Testis (tissue), 3 donors: ENCODE data around the gene PKHD1. TPM values are rescaled to one million over a fixed set of nuclear protein-coding genes. Genes with fewer than 3 reads are reported as not detected.
"Not testable (repeated sequence)": the region's sequence is repeated elsewhere in the genome, so short reads cannot be mapped to it uniquely, and the experiment has no call there.

ENCODE experiments used
- DNase-seq: peaks from one replicate; pipeline ENCODE4 v3.0.0-alpha.2; 2019
- H3K27ac ChIP-seq, 2 donors: fragments of 200-600 bp; sonication (generic); one replicate each; pipeline ENCODE4 v1.5.1; 2019
- H3K27me3 ChIP-seq: fragments of 200-600 bp; sonication (generic); one replicate; pipeline ENCODE4 v1.5.1; 2019
- H3K36me3 ChIP-seq: fragments of 200-600 bp; sonication (generic); one replicate; pipeline ENCODE4 v1.5.1; 2017; ENCODE audit warnings: low read depth; ENCODE audit errors: missing control alignments
- H3K4me1 ChIP-seq: fragments of 200-600 bp; sonication (generic); one replicate; pipeline ENCODE4 v1.5.1; 2019
- H3K4me3 ChIP-seq, 2 donors: fragments of 200-600 bp; sonication (generic); one replicate each; pipeline ENCODE4 v1.5.1; 2017 to 2019
- H3K9me3 ChIP-seq: fragments of 200-600 bp; sonication (generic); one replicate; pipeline ENCODE4 v1.5.1; 2017
- POLR2A ChIP-seq: fragments of 450-650 bp; IDR thresholded peaks from one replicate; pipeline ENCODE4 v1.6.1; 2017; ENCODE audit warnings: antibody characterized with exemption, mild to moderate bottlenecking, moderate library complexity
- WGBS, 2 donors: methylation state at CpG; one replicate each; pipeline ENCODE4 v1.1.5; 2018; 5-methylcytosine and 5-hydroxymethylcytosine counted together
- intact Hi-C: fragments of 100-400 bp; cut with DNase I; formaldehyde crosslinking; loops from one replicate; pipeline ENCODE4 v1.15.1; 2023; ENCODE audit warnings: low total_unique reads
- polyA plus RNA-seq: library from polyadenylated mRNA; stranded (reverse); fragments of 350-450 nt; fragmentation: Illumina TruSeq; extraction: RNeasy Lipid Tissue Mini Kit (QIAGEN cat#74804); gene quantifications from one replicate; pipeline ENCODE4 v1.2.3, GENCODE V29; 2014; ENCODE audit warnings: low read depth, low replicate concordance; ENCODE audit not compliant: insufficient read depth
- total RNA-seq, 2 donors: library from RNA; depleted of rRNA; stranded (reverse); fragments of >200 nt; gene quantifications; one replicate each; pipeline ENCODE4 v1.2.3, GENCODE V29; 2016
- TF ChIP-seq, protein P1 (sequence below), 3 experiments: fragments of 450-650 bp in 2 of 3; fragments of 200-600 bp in 1 of 3; sonication (generic) in 1 of 3; IDR thresholded peaks; one replicate each; pipeline ENCODE4 v1.5.1; 2016 to 2019; ENCODE audit warnings: antibody characterized with exemption in 3 of 3, mild to moderate bottlenecking in 2 of 3, moderate library complexity in 1 of 3

Gene PKHD1
- total and polyA plus RNA-seq, 3 donors from 2014 or later, result 1.3 to 2.3 (median 1.7) TPM

DNA sequence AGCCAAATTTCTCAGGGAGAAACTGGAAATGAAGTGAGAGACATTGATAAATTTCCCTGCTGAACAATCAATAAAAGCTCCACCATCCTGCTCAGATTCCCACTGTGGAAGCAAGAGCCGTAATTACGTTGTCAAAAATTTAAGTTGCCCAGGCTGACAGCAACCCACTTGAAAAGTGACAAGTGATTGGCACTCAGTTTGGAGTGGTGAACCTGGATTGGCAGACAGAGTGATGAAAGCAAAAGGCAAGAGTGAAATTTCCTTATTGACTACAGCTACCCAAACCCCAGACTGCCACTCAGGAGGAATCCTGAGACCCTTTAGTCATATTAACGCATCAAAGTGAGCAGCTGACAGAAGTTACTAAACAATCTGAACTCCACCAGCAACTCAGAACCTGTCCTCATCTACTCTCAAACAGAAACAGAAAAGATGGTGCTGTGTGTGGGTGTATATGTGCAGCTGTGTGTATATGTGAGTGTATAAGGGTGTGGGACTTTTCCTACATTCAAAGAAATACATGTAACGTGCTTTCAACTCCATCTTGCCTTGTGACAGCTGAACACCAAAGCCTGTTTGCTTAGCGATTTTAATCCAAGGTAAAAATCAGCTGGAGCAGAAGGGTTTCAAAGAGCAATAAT lies 157.4 kb downstream of the PKHD1 start:
- Histone ChIP-seq H3K4me1 (no peaks in the 10 kb centered on the region), H3K27me3 (no peaks in the 10 kb centered on the region), H3K9me3 (no peaks in the 10 kb centered on the region), H3K36me3 (no peaks in the 10 kb centered on the region), H3K27ac (no peak overlapping the region), H3K4me3 (no peak overlapping the region)
- DNase-seq, result no peak
- intact Hi-C loops, result no loop called here
- 89 to 92% methylated on average over 5 of the region's 5 CpGs for WGBS, 2 donors
- TF ChIP-seq, protein P1, sequence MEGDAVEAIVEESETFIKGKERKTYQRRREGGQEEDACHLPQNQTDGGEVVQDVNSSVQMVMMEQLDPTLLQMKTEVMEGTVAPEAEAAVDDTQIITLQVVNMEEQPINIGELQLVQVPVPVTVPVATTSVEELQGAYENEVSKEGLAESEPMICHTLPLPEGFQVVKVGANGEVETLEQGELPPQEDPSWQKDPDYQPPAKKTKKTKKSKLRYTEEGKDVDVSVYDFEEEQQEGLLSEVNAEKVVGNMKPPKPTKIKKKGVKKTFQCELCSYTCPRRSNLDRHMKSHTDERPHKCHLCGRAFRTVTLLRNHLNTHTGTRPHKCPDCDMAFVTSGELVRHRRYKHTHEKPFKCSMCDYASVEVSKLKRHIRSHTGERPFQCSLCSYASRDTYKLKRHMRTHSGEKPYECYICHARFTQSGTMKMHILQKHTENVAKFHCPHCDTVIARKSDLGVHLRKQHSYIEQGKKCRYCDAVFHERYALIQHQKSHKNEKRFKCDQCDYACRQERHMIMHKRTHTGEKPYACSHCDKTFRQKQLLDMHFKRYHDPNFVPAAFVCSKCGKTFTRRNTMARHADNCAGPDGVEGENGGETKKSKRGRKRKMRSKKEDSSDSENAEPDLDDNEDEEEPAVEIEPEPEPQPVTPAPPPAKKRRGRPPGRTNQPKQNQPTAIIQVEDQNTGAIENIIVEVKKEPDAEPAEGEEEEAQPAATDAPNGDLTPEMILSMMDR (IDR thresholded peaks at IDR 0.05), result no peak
- TF ChIP-seq POLR2A, result no peak

DNA sequence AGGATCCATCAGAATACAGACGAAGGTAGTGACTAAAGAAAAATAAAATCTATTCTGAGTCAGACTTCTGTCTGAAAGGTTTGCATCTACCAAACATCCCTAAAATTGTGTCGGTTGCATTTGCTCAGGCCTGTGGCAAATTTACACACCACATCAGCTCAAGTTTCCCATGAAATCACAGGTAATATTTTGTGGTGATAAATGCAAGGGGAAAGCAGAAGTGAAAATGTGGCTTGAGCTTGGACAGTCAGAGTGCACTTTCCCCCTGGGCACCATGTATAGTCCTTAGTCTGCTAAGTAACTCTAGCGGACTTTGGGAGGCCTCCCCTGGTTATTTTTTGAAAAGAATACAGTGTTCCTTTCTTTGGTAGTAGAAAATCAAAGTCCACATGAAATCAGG lies 159.1 kb downstream of the PKHD1 start:
- no peaks in the 10 kb centered on the region for H3K27me3 ChIP-seq
- TF ChIP-seq, protein P1 (IDR thresholded peaks at IDR 0.05), result no peak
- TF ChIP-seq POLR2A, result no peak
- no peaks in the 10 kb centered on the region for H3K4me1 ChIP-seq
- H3K4me3 ChIP-seq, result no peak overlapping the region
- WGBS, 2 donors, result 60 to 67% methylated on average over 3 of the region's 3 CpGs
- H3K27ac ChIP-seq, result no peak overlapping the region
- no peak for DNase-seq
- H3K9me3 ChIP-seq, result no peaks in the 10 kb centered on the region
- intact Hi-C loops, result no loop called here
- no peaks in the 10 kb centered on the region for H3K36me3 ChIP-seq

DNA sequence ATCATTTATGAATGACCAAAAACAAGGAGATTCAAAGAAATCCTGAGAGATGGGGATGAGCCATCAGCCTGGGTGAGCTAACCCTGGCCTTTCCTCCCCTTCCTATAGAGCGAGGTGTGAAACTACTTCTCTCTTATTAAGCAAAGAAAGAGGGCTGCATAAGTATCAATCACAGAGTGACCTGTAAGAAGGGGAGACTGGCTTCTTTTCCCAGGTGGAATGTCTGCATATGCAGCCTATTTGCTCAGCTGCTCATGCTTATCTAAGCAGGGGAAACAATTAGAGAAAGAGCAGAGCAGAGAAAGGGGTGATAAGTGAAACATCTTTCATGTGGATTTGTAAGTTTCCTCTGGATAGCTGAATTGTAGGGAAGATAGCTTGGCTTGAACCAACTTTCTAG lies 160.0 kb downstream of the PKHD1 start:
- WGBS, 2 donors, result 80 to 83% methylated on average over 1 of the region's 1 CpG
- Histone ChIP-seq H3K27me3 (no peaks in the 10 kb centered on the region), H3K27ac (no peak overlapping the region), H3K4me1 (no peaks in the 10 kb centered on the region), H3K9me3 (no peaks in the 10 kb centered on the region), H3K36me3 (no peaks in the 10 kb centered on the region), H3K4me3 (no peak overlapping the region)
- intact Hi-C loops, result no loop called here
- no peak for DNase-seq
- no peak for TF ChIP-seq POLR2A
- TF ChIP-seq, protein P1 (IDR thresholded peaks at IDR 0.05), result no peak

DNA sequence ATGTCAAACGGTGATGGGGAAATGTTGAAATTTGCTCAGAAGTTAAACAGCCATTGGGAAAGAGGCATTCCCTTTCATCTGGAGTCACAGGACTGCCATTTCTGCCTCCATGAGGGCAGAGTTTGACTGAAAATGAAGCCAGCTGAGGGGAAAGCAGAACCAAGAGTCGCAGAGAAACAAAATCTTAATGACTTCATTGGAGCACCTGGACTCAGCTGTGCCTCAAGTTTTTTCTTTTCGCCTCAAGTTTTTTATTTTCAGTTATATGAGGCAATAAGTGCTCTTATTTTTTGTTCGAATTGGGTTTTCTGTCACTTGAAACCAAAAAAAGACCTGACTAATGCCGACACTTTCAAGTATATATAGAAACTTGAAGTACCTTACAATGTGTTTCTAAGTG lies 161.3 kb downstream of the PKHD1 start:
- H3K36me3 ChIP-seq, result no peaks in the 10 kb centered on the region
- 75 to 86% methylated on average over 5 of the region's 5 CpGs for WGBS, 2 donors

DNA sequence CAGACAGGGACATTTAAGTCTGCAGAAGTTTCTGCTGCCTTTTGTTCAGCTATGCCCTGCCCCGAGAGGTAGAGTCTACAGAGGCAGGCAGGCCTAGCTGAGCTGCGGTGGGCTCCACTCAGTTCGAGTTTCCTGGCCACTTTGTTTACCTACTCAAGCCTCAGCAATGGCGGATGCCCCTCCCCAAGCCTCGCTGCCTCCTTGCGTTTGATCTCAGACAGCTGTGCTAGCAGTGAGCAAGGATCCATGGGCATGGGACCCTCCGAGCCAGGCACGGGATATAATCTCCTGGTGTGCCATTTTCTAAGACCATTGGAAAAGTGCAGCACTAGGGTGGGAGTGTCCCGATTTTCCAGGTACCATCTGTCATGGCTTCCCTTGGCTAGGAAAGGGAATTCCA lies 164.9 kb downstream of the PKHD1 start:
- H3K9me3 ChIP-seq, H3K27me3 ChIP-seq, H3K36me3 ChIP-seq, intact Hi-C loops, H3K4me3 ChIP-seq, H3K4me1 ChIP-seq, H3K27ac ChIP-seq, DNase-seq: not testable (repeated sequence)
- WGBS, 2 donors, result 95 to 96% methylated on average over 9 of the region's 9 CpGs

More for the DNA sequence above, 161.3 kb downstream of the PKHD1 start:
- TF ChIP-seq, protein P1 (IDR thresholded peaks at IDR 0.05), result no peak
- Histone ChIP-seq H3K4me1 (no peaks in the 10 kb centered on the region), H3K4me3 (no peak overlapping the region), H3K9me3 (no peaks in the 10 kb centered on the region), H3K27ac (no peak overlapping the region), H3K27me3 (no peaks in the 10 kb centered on the region)
- no peak for DNase-seq
- intact Hi-C loops, result no loop called here

DNA sequence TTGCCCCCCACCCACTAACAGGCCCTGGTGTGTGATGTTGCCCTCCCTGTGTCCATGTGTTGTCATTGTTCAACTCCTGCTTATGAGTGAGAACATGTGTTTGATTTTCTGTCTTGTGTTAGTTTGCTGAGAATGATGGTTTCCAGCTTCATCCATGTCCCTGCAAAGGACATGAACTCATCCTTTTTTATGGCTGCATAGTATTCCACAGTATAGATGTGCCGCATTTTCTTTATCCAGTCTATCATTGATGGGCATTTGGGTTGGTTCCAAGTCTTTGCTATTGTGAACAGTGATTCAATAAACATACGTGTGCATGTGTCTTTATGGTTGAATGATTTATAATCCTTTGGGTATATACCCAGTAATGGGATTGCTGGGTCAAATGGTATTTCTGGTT lies 169.1 kb downstream of the PKHD1 start:
- H3K4me3 ChIP-seq, H3K4me1 ChIP-seq, DNase-seq, intact Hi-C loops, H3K36me3 ChIP-seq, H3K9me3 ChIP-seq, H3K27me3 ChIP-seq, H3K27ac ChIP-seq: not testable (repeated sequence)
- 96 to 100% methylated on average over 2 of the region's 2 CpGs for WGBS, 2 donors
